GM15510 (cell line): ENCODE measurements around the gene EGFR.

ENCODE experiments used
- POLR2A ChIP-seq: IDR thresholded peaks from 3 replicates; pipeline ENCODE4 v1.6.1; 2011; ENCODE audit warnings: borderline replicate concordance; ENCODE audit not compliant: insufficient read length; ENCODE audit errors: extremely low read depth

EGFR gene

DNA sequence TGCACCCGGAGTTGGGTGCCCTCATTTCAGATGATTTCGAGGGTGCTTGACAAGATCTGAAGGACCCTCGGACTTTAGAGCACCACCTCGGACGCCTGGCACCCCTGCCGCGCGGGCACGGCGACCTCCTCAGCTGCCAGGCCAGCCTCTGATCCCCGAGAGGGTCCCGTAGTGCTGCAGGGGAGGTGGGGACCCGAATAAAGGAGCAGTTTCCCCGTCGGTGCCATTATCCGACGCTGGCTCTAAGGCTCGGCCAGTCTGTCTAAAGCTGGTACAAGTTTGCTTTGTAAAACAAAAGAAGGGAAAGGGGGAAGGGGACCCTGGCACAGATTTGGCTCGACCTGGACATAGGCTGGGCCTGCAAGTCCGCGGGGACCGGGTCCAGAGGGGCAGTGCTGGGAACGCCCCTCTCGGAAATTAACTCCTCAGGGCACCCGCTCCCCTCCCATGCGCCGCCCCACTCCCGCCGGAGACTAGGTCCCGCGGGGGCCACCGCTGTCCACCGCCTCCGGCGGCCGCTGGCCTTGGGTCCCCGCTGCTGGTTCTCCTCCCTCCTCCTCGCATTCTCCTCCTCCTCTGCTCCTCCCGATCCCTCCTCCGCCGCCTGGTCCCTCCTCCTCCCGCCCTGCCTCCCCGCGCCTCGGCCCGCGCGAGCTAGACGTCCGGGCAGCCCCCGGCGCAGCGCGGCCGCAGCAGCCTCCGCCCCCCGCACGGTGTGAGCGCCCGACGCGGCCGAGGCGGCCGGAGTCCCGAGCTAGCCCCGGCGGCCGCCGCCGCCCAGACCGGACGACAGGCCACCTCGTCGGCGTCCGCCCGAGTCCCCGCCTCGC is at the start of gene EGFR:
Gene EGFR (plus strand): TSS at position 657 of the 830 bp plus-strand sequence. CDS start 261 bp downstream, outside the sequence.
- no peak for TF ChIP-seq POLR2A

DNA sequence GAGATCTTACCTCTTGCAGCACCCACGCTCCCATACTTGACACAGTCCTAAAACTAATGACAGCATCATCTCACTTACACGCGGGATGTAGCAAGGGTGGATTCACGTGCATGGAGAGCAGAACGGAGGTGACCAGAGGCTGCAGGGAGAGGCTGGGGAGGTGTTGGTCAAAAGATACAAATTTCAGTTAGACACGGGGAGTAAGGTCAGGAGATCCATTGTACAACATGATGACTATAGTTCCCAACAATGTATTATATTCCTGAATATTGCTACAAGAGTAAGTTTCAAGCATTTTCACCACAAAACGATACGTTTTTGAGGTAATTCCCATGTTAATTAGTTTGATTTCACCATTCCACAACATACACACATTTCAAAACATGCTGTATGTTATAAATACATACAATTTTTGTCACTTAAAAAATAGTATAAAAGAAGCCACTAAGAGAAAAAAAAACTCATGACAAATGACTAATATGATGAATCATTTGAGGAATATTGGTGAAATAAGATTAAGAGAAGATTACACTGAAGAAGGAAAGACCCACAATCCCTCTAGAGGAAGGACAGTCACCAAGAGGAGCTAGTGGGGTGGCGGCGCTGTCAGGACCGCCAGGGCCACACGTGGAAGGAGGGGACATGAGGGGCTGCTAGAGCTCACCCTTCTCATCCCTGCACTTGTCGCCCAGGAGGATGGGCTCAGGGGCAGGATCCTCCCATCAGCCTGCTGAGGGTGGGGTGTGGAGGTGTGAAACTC is 49.4 kb upstream of the EGFR start:
- no peak for TF ChIP-seq POLR2A

DNA sequence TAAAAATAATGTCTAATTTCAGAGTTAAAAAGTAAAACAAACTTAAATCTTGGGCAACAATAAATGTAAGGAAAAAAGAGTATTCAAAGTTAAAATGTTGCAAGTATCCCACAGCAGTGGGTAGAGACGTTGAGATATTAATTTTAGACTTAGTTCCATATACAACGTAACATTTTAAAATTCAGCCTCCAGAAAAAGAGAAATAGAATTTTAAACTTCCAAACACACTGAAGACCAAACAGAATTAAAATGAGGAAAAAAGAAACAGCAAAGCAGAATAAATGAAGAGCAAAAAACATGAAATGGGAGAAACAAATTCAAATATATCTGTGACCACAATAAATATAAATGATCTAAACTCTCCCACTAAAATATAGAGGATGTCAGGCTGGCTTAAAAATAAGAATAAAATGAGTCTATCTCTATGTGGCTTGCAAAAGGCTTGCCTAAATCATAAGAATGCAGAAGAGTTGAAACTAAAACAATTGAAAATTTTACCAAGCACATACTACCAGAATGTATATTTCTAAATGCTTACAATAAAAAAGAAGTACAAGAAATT is 46.0 kb upstream of the EGFR start:
- no peak for TF ChIP-seq POLR2A

DNA sequence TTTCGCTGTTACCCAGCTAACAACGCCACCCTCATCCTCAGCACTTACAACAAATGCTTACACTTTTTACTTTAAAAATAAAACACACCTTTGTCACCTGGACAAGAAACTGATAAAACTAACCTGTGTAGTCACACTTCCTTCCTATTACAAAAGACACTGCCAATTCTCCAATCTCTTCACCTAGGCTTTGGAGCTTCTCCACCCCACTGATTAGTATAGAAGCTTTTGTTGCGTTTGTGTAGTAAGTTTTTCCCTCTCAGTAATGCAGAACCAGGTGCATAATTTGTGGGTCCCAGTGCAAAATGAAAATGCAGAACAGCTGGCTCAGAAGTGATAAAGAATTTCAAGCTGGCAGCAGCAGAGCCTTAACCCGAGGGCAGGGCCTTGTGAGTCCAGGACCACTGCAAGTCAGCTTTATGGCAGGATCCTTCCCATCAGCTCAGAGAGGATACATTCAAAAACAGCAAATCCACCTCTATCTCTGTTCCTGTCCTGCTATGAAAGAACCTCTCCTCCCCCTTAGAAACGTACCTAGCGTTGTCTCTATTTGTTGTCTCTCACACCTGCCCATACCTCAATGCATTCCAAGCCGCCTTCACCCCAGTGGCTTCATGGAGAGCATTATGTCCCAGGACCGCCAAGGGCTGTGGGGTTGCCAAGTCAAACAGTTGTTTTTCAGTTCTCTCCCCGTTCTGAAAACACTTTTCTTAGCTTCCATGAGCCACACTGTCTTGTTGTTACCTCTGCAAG is 40.3 kb upstream of the EGFR start:
- TF ChIP-seq POLR2A = no peak

DNA sequence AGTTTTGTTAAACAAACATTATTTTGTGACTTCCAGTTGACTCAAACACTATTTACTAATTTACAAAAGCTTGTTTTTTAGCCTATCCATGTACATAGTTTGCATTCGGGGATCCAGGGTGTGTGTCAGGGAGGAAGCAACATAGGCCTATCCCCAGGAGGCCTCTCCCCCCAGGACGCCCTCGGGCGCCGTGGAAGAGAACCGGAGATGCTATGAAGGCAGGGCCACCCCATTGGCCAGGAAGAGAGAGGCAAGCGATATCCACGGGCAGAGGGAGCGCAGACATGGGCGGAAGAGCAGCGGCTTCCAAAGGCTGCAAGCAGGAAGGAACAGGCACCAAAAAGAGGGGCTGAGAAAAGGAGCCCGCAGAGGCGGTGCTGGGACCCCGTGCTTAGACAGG is 38.3 kb upstream of the EGFR start:
- TF ChIP-seq POLR2A = no peak

DNA sequence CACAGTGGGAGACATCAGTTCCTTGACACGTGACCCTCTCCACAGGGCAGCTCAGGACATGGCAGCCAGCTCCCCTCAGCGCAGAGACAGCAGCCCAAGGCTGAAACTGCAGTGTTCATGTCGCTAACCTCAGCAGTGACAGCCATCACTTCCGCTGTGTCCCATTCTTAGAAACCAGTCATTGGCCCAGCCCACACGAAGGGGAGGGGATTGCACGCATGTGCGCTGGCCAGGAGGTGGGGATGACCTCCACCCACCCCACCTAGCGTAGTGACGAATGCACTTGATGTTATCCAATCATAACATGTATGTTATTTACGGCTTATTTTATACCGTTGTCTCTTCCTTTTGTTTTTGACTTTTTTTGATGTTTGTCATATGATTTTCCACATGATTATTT is 36.9 kb upstream of the EGFR start:
- TF ChIP-seq POLR2A = no peak

DNA sequence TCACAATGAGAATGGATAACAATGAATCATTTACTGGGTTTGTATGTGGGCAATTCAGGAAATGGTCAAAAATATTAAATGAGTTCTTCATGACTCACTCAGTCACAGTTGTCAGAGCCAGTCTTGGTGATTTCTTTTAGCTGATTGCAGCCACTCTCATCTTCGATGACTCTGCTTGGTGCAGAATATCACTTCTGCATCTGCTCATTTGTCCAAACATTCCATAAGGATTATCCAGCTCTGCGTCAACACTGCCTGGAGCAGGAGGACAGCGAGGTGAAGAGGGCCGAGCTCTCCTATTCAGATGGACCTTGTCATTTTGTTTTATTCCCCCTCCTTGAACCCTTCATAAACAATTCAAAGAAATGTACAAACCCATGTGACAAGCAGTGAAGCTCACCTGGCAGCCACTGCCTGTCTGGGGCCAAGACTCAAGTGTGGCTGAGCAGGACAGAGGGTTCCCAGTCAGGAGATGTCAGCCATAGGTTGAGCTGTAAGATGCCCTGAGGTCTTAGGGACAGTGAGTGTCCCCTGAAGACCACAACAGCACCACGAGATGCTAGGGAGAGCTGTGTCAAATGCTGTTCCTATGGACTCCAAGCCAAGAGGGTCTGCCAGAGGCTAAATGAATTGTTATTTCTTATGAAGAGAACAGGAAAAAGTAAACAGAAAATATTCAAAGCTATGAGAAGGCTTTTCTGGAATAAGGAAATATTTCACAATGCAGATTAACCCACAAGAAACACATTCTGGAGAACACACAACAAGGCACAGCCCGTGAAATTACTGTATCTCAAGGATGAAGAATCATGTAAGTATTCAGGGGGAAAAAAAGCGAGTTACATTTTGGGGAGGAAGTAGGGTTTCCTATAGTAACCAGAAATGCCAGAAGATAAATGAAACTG is 33.1 kb upstream of the EGFR start:
- TF ChIP-seq POLR2A = no peak

DNA sequence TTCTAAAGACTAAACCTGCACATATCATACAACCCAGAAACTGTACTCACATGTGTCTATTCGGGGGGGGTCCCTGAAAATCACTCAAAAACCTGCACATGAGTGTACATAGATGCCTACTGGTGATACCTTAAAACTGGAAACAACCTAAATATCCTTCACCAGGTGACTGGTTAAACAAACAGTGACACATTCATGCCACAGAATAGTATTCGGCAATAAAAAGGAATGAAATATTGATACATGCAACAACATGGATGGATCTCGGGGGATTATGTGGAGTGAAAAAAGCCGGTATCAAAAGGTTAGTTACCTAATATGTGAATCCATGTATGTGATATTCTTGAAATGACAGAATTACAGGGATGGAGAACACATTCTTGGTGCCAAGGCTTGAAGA is 32.1 kb upstream of the EGFR start:
- no peak for TF ChIP-seq POLR2A

DNA sequence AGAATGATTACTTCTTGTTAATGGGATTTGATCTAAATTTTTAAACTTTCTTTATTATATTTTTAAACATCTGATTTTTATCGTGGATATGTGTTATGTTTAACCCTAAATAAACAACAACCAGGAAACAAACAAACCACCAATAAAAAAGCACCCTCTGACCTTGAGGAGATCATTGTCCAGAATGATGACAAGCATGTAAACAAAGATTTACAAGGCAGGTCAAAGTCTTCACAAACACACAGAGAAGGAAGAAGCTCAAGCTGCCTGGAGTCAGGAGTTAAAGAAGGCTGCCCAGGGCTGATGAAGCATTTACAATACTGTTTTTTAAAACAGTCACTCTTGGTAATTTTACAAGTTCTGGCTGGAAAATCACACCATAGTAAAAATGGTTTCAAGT is 31.0 kb upstream of the EGFR start:
- TF ChIP-seq POLR2A = no peak

DNA sequence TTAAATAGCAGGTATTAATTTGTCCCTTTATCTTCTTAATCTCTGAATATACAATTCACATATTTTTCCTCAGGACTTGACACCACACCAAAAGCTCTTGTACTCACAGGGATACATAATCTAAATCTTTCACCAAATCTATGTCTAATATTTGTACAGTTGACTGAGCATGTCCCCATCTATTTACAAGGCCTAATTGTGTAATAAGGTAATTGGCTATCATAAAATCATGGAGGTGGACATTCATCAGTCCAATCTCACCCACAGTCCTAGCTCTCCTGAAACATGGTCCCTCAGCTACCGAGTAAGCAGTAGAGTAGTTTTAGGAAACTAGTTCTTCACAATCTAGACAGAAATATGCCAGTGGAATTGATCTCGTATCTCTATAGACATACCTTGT is 30.3 kb upstream of the EGFR start:
- no peak for TF ChIP-seq POLR2A

DNA sequence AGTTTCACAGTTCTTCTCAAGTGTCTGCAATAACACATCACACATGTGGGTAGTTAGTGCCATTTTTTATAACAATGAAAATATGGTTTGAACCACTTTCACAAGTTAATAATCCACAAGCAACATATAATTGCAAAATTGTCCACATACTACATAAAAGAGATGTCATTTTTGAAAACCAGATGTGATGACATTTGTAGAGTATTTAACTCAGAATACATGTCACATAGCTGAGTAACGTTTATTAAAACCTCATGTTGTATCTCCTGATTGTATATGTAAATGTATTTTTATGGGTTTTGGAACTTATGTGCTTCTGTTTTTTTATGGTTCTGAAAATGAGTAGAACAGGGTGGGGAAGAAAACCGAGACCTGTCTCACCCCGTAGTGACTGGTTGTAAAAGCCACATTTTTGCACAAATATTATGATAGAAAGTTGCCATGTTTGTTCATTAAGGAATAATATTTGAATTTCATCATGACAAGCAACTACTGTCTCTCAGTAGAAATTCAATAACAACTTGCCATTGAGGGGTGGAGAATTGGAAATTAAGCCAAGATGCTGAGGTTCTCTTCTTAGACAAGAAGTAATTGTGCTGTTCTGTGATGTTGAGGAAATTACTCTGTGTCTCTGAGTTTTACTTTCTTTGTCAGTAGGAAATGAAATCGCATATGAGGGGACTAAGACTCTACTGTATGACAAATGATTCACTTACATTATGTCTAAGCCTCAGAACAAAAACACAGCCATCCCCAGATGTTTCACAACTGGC is 29.2 kb upstream of the EGFR start:
- no peak for TF ChIP-seq POLR2A

DNA sequence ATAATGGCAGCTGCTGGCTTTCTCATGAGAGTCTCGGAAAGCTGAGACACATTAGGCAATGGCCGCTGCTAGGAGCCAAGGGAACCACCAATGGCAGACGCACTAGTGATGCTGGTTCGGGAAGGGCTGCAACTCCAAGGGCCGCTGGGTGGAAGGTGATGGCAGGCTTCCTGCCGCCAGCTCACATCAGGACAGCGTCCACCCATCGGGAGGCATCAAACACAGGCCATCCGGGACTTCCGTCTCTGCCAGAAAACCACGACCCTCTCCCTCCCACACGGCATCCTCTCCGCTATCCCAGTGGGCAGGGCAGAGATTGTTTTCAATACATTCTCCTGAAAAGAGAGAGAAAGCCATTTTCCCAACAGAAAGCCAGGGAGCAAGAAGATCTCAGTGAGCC is 27.5 kb upstream of the EGFR start:
- TF ChIP-seq POLR2A = no peak

DNA sequence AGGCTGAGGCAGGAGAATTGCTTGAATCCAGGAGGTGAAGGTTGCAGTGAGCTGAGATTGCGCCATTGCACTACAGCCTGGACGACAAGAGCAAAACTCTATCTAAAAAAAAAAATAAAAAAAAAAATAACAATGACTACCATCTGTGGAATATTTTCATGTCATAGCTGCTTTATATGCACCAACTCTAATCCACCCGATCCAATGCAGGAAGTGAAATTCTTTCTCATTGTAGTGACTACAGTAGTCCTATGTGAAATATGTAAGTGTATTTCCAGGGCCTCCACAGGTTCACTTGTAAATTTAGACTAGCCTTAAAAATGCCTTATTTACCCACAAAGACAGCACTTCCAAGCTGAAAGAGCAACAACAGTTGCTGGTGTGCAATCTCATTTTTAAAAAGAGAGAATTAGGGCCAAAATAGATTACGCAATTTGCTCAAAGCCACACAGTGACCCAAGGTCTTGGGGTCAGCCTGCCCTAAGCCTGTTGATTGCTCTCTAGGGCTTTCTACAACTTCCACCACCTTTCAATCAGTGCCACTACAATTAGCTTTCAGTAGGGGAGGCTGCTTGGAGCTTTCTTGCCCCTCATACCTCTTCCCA is 25.8 kb upstream of the EGFR start:
- TF ChIP-seq POLR2A = no peak
